Breast epithelium (tissue), 4 donors: Measurements from ENCODE around the gene RAMP1. TPM values are rescaled to one million over a fixed set of nuclear protein-coding genes. Genes with fewer than 3 reads are reported as not detected.

ENCODE experiments used
- DNase-seq, 2 donors: peaks; one replicate each; pipeline ENCODE4 v3.0.0-alpha.2; 2019; ENCODE audit warnings: low spot score in 2 of 2
- H3K27ac ChIP-seq, 2 donors: fragments of 200-600 bp; sonication (generic) in 1 of 2; one replicate each; pipeline ENCODE4 v1.5.1; 2016 to 2019; ENCODE audit warnings: mild to moderate bottlenecking in 1 of 2
- H3K27me3 ChIP-seq, 2 donors: fragments of 200-600 bp; sonication (generic) in 1 of 2; one replicate each; pipeline versions ENCODE4 v1.5.1 to v1.6.0; 2017 to 2019; ENCODE audit warnings: control low read depth in 1 of 2, mild to moderate bottlenecking in 1 of 2
- H3K36me3 ChIP-seq: fragments of 200-600 bp; one replicate; pipeline ENCODE4 v1.5.1; 2019
- H3K4me1 ChIP-seq, 2 donors: fragments of 200-600 bp; sonication (generic); one replicate each; pipeline ENCODE4 v1.5.1; 2016 to 2019; ENCODE audit warnings: control low read depth in 1 of 2
- H3K4me3 ChIP-seq, 3 donors: fragments of 200-600 bp; sonication (generic); 1 replicate in 2 of 3; 2 replicates in 1 of 3; pipeline ENCODE4 v1.5.1; 2016 to 2019; ENCODE audit warnings: mild to moderate bottlenecking in 3 of 3, moderate library complexity in 2 of 3
- H3K9me3 ChIP-seq, 2 donors: fragments of 200-600 bp; sonication (generic) in 1 of 2; one replicate each; pipeline ENCODE4 v1.5.1; 2016 to 2019; ENCODE audit warnings: control low read depth in 1 of 2
- CTCF ChIP-seq, 3 donors: fragments of 450-650 bp; IDR thresholded peaks; one replicate each; pipeline ENCODE4 v1.5.1; 2016 to 2017; ENCODE audit warnings: antibody characterized with exemption in 3 of 3, mild to moderate bottlenecking in 3 of 3, moderate library complexity in 3 of 3
- POLR2A ChIP-seq: fragments of 450-650 bp; IDR thresholded peaks from one replicate; pipeline ENCODE4 v1.6.1; 2016; ENCODE audit warnings: antibody characterized with exemption, mild to moderate bottlenecking, moderate library complexity
- POLR2AphosphoS5 ChIP-seq, 3 donors: sonication (generic); formaldehyde crosslinking; IDR thresholded peaks; one replicate each; pipeline ENCODE4 v1.6.1; 2017; ENCODE audit warnings: antibody characterized with exemption in 3 of 3
- intact Hi-C: fragments of 100-400 bp; cut with DNase I; formaldehyde crosslinking; loops from one replicate; pipeline ENCODE4 v1.15.1; 2023; ENCODE audit warnings: low total_unique reads
- total RNA-seq, 3 donors: library from RNA; depleted of rRNA; stranded (reverse); fragments of >200 nt; gene quantifications; one replicate each; pipeline ENCODE4 v1.1.0, GENCODE V29; 2016

Gene RAMP1
- total RNA-seq, 3 donors from 2014 or later = 8.2 to 25.9 TPM; not detected in 1

- H3K4me1 ChIP-seq = peaks cover 0 to 4% of the 10 kb centered on the region in 2 donors
- DNase-seq = no peak
- H3K36me3 ChIP-seq = no peaks in the 10 kb centered on the region
- TF ChIP-seq CTCF (IDR thresholded peaks at IDR 0.05) (no peak), POLR2A (no peak), POLR2AphosphoS5 (IDR thresholded peaks at IDR 0.05) (no peak)
- intact Hi-C loops = no loop called here
- no peak overlapping the region for H3K4me3 ChIP-seq
- H3K9me3 ChIP-seq = no peaks in the 10 kb centered on the region
- H3K27ac ChIP-seq = peak overlapping the region in 1 of 2 donors; percentile 20
- peaks cover 0 to 15% of the 10 kb centered on the region in 2 donors for H3K27me3 ChIP-seq
Measured at GRCh38 chr2:237862528-237862895, 3.1 kb downstream of the RAMP1 start.

GRCh38 chr2:237863102-237863511 is 3.7 kb downstream of the RAMP1 start:
- intact Hi-C loops = no loop called here
- peak overlapping the region in 1 of 2 donors; percentile 20 for H3K27ac ChIP-seq
- TF ChIP-seq POLR2A (no peak), CTCF (IDR thresholded peaks at IDR 0.05) (no peak), POLR2AphosphoS5 (IDR thresholded peaks at IDR 0.05) (no peak)
- H3K36me3 ChIP-seq = no peaks in the 10 kb centered on the region
- peaks cover 0 to 15% of the 10 kb centered on the region in 2 donors for H3K27me3 ChIP-seq
- H3K4me1 ChIP-seq = peaks cover 0 to 4% of the 10 kb centered on the region in 2 donors
- no peak overlapping the region for H3K4me3 ChIP-seq
- no peaks in the 10 kb centered on the region for H3K9me3 ChIP-seq
- no peak for DNase-seq

- Histone ChIP-seq H3K4me1 (peaks cover 0 to under 1% of the 10 kb centered on the region in 2 donors), H3K27me3 (peaks cover 0 to 15% of the 10 kb centered on the region in 2 donors), H3K9me3 (no peaks in the 10 kb centered on the region), H3K27ac (peak overlapping the region in 1 of 2 donors; percentile 74), H3K36me3 (no peaks in the 10 kb centered on the region), H3K4me3 (no peak overlapping the region)
- DNase-seq = no peak
- intact Hi-C loops = no loop called here
- TF ChIP-seq POLR2AphosphoS5 (IDR thresholded peaks at IDR 0.05) (no peak), POLR2A (no peak), CTCF (IDR thresholded peaks at IDR 0.05) (no peak)
Measured at GRCh38 chr2:237863689-237864443, 4.4 kb downstream of the RAMP1 start.

- no peaks in the 10 kb centered on the region for H3K36me3 ChIP-seq
- no peak for TF ChIP-seq POLR2AphosphoS5 (IDR thresholded peaks at IDR 0.05)
- TF ChIP-seq CTCF (IDR thresholded peaks at IDR 0.05) = no peak
- no peak for TF ChIP-seq POLR2A
- intact Hi-C loops = no loop called here
- DNase-seq = peak in 1 of 2 donors; percentile 7
- no peaks in the 10 kb centered on the region for H3K9me3 ChIP-seq
- H3K27ac ChIP-seq = peak overlapping the region in 1 of 2 donors; percentile 74
- no peak overlapping the region for H3K4me3 ChIP-seq
- H3K27me3 ChIP-seq = peaks cover 0 to 12% of the 10 kb centered on the region in 2 donors
- H3K4me1 ChIP-seq = no peaks in the 10 kb centered on the region
Measured at GRCh38 chr2:237864444-237864931, 5.1 kb downstream of the RAMP1 start.

GRCh38 chr2:237864940-237865622 is 5.7 kb downstream of the RAMP1 start:
- no peak overlapping the region for H3K4me3 ChIP-seq
- intact Hi-C loops = no loop called here
- H3K27ac ChIP-seq = peak overlapping the region; percentile 25 to 74
- peak; percentile 37 to 41 for DNase-seq
- H3K36me3 ChIP-seq = no peaks in the 10 kb centered on the region
- H3K9me3 ChIP-seq = no peaks in the 10 kb centered on the region
- TF ChIP-seq CTCF (IDR thresholded peaks at IDR 0.05) (no peak), POLR2AphosphoS5 (IDR thresholded peaks at IDR 0.05) (no peak), POLR2A (no peak)
- H3K4me1 ChIP-seq = no peaks in the 10 kb centered on the region
- H3K27me3 ChIP-seq = peaks cover 0 to 8% of the 10 kb centered on the region in 2 donors
